MCF 10A (cell line): ENCODE measurements around the gene KDM4C. TPM values are rescaled to one million over a fixed set of nuclear protein-coding genes. Genes with fewer than 3 reads are reported as not detected.
"Not testable (repeated sequence)": the region's sequence is repeated elsewhere in the genome, so short reads cannot be mapped to it uniquely, and the experiment has no call there.

Source experiments
- BruUV-seq: library from RNA; stranded (reverse); fragments of 400-500 nt; replicated peaks from 2 replicates; lab custom pipeline; 2021; lab: Mats Ljungman, UMichigan
- CTCF ChIA-PET: fragments of 300-600 bp; sonication (Branson Sonifier 250); formaldehyde crosslinking; extraction: SDS; loops from one replicate; lab custom pipeline; 2021; ENCODE audit warnings: antibody characterized with exemption, inconsistent platforms; lab: Yijun Ruan, JAX
- POLR2A ChIA-PET: fragments of 300-600, 350-650 bp; sonication (Branson Sonifier 250); formaldehyde crosslinking; extraction: SDS; loops from one replicate; lab custom pipeline; 2020; ENCODE audit warnings: antibody characterized with exemption, inconsistent platforms; lab: Yijun Ruan, JAX
- DNase-seq: peaks from one replicate; pipeline ENCODE4 v3.0.0-alpha.2; 2018; ENCODE audit not compliant: unreplicated experiment
- H3K27ac Mint-ChIP-seq: one replicate; pipeline ENCODE4 v1.8.0; 2022; ENCODE audit warnings: mild to moderate bottlenecking, low read depth, mixed read lengths; ENCODE audit not compliant: unreplicated experiment
- H3K27me3 Mint-ChIP-seq: one replicate; pipeline ENCODE4 v1.8.0; 2022; ENCODE audit warnings: mixed read lengths; ENCODE audit not compliant: insufficient read depth, unreplicated experiment
- H3K36me3 Mint-ChIP-seq: one replicate; pipeline ENCODE4 v1.8.0; 2022; ENCODE audit warnings: mild to moderate bottlenecking, moderate library complexity, mixed read lengths; ENCODE audit not compliant: insufficient read depth, unreplicated experiment
- H3K4me1 Mint-ChIP-seq: one replicate; pipeline ENCODE4 v1.8.0; 2022; ENCODE audit warnings: mixed read lengths; ENCODE audit not compliant: insufficient read depth, unreplicated experiment
- H3K4me3 Mint-ChIP-seq: one replicate; pipeline ENCODE4 v1.8.0; 2022; ENCODE audit warnings: mild to moderate bottlenecking, moderate library complexity, mixed read lengths; ENCODE audit not compliant: unreplicated experiment
- H3K9me3 Mint-ChIP-seq: one replicate; pipeline ENCODE4 v1.8.0; 2022; ENCODE audit warnings: mixed read lengths; ENCODE audit not compliant: unreplicated experiment
- intact Hi-C: fragments of 100-400 bp; cut with micrococcal nuclease; formaldehyde crosslinking; loops from 2 replicates; pipeline ENCODE4 v1.14.1; 2022
- total RNA-seq: library from RNA; stranded (reverse); gene quantifications from 2 replicates; pipeline ENCODE4 v1.2.3, GENCODE V29; 2022
- TF ChIP-seq, protein P1 (sequence below): fragments of 200-600 bp; IDR thresholded peaks from one replicate; pipeline ENCODE4 v1.8.0; 2022; ENCODE audit warnings: antibody characterized with exemption, mild to moderate bottlenecking; ENCODE audit not compliant: unreplicated experiment

Gene KDM4C
- total RNA-seq, 1 experiment from 2014 or later: 29.5 TPM

DNA sequence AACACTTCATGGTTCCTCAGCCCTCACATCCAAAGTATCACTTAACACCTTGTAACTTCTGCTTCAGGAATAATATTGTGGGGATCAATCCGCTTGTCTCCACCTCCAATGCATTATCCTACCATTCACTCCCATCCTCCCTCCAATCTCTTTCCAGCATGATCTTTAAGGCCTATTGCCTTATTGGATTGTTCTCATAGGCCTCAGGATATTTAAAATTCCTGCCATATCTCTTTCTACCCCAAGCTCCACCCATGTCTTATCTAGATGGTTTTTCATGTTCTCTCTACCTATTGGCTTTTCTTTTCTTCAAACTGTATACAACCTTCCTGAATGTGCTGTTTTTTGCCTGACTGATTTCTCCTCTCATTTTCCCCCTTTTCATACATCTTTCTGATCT is 7.2 kb downstream of the KDM4C start:
- intact Hi-C loops: no loop called here
- Mint-ChIP-seq H3K27me3 (no peaks in the 10 kb centered on the region), H3K4me3 (no peak overlapping the region), H3K9me3 (no peaks in the 10 kb centered on the region), H3K27ac (peak overlapping the region; percentile 5), H3K36me3 (no peaks in the 10 kb centered on the region), H3K4me1 (peaks cover 17% of the 10 kb centered on the region)
- no peak for DNase-seq
- no TSS peak for BruUV-seq
- TF ChIP-seq, protein P1, sequence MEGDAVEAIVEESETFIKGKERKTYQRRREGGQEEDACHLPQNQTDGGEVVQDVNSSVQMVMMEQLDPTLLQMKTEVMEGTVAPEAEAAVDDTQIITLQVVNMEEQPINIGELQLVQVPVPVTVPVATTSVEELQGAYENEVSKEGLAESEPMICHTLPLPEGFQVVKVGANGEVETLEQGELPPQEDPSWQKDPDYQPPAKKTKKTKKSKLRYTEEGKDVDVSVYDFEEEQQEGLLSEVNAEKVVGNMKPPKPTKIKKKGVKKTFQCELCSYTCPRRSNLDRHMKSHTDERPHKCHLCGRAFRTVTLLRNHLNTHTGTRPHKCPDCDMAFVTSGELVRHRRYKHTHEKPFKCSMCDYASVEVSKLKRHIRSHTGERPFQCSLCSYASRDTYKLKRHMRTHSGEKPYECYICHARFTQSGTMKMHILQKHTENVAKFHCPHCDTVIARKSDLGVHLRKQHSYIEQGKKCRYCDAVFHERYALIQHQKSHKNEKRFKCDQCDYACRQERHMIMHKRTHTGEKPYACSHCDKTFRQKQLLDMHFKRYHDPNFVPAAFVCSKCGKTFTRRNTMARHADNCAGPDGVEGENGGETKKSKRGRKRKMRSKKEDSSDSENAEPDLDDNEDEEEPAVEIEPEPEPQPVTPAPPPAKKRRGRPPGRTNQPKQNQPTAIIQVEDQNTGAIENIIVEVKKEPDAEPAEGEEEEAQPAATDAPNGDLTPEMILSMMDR: no peak
- POLR2A ChIA-PET: interaction anchor here (0.8 kb wide), 1 partner anchor 8 kb away, joined by 3 read pairs; no protein-coding TSS in a partner anchor
- CTCF ChIA-PET: no interaction called here

DNA sequence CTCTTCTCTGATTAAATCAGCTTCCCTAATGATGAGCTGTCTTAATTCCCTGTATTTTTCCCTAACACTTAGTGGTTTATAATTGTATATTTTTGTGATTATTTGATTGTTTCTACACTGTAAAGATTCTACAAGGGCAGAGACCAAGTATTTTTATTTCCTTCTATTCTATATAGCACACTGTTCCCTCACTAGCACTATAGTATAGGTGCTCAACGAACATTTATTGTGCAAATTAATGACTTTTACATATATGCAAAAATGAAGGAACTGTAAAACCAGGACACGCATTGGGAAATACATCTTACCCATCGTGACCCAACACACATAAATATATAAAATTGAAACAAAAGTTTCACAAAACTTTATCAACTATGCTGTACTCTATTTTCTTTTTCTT is 7.6 kb downstream of the KDM4C start:
- no TSS peak for BruUV-seq
- Mint-ChIP-seq H3K27me3 (no peaks in the 10 kb centered on the region), H3K27ac (no peak overlapping the region), H3K36me3 (no peaks in the 10 kb centered on the region), H3K9me3 (no peaks in the 10 kb centered on the region), H3K4me3 (no peak overlapping the region), H3K4me1 (peaks cover 14% of the 10 kb centered on the region)
- intact Hi-C loops: no loop called here
- no peak for DNase-seq
- TF ChIP-seq, protein P1: no peak
- ChIA-PET CTCF (no interaction called here), POLR2A (interaction anchor here (0.8 kb wide), 1 partner anchor 9 kb away, joined by 3 read pairs; no protein-coding TSS in a partner anchor)

DNA sequence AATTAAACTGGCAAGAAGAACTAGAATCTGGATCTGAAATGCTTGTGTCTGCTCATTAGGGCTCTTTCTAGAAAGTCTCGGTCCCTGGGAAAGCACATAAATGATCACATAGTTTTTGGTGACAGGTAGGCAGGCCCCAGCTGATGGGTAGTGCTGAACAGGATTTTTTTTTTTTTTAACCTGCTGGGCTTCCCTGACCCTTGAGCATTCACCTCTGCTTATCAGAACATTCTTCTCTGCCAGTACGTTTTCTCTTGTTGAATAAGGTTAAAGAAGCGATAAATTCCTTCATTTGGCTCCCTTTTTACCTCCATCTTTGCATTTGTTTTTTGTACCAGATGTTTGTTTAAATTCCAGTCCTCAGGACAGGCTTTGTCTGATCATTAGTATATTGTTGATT is 8.8 kb downstream of the KDM4C start:
- TF ChIP-seq, protein P1: no peak
- H3K27ac Mint-ChIP-seq: no peak overlapping the region
- H3K36me3 Mint-ChIP-seq: no peaks in the 10 kb centered on the region
- ChIA-PET CTCF (interaction anchor here (0.7 kb wide), 1 partner anchor 100 kb away, joined by 3 read pairs; no protein-coding TSS in a partner anchor), POLR2A (no interaction called here)
- no peaks in the 10 kb centered on the region for H3K9me3 Mint-ChIP-seq
- H3K27me3 Mint-ChIP-seq: no peaks in the 10 kb centered on the region
- DNase-seq: no peak
- intact Hi-C loops: no loop called here
- H3K4me3 Mint-ChIP-seq: no peak overlapping the region
- peaks cover 14% of the 10 kb centered on the region for H3K4me1 Mint-ChIP-seq
- BruUV-seq: no TSS peak

DNA sequence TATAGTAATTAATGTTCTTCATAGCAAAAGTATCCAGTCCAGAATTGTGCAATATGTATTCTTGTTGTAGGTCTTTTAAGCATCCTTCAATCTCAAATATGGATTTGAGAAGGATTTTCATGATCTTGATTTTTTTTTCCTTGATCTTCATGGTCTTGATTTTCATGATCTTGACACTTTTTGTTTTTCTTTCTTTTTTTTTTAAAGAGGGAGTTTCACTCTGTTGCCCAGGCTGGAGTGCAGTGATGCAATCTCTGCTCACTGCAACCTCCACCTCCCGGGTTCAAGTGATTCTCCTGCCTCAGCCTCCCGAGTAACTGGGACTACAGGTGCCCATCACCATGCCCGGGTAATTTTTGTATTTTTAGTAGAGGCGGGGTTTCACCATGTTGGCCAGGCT is 10.8 kb downstream of the KDM4C start:
- H3K27ac Mint-ChIP-seq, DNase-seq, intact Hi-C loops, H3K36me3 Mint-ChIP-seq, POLR2A ChIA-PET, CTCF ChIA-PET, H3K4me3 Mint-ChIP-seq, H3K9me3 Mint-ChIP-seq, H3K27me3 Mint-ChIP-seq, BruUV-seq: not testable (repeated sequence)
- H3K4me1 Mint-ChIP-seq: peaks cover 14% of the 10 kb centered on the region
